Amniotic stem cell (primary cell): ENCODE measurements around the gene GINS2.

ENCODE experiments used
- DNase-seq: peaks from one replicate; lab custom pipeline; 2025; lab: John Stamatoyannopoulos, UW

GINS2 gene

DNA sequence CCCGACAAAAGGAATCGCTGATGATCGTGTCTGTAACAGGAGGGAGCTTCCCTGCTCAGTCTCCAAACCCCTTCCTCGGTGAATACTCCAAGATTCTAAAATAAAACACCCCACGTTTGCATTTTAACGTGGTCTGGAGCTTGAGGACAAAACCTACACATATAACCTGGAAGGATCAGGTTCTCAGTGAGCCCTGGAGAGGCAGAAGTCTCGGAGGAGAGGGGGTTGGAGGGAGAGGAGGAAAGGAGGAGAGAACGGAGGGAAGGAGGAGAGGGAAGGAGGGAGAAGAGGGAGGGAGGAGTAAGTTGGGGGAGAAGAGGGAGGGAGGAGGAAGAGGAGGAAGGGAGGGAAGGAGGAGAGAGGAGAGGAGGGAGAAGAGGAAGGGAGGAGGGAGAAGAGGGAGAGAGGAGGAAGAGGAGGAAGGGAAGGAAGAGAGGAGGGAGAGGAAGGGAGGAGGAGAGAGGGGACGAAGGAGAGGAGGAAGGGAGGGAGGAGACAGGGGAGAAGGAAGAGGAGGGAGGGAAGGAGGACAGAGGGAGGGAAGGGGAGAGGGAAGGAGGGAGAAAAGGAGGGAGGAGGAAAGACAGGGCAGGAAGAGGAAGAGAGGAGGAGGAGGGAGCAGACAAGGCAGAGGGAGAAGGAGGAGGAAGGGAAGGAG lies 27.4 kb upstream of the GINS2 start:
- DNase-seq = no peak

DNA sequence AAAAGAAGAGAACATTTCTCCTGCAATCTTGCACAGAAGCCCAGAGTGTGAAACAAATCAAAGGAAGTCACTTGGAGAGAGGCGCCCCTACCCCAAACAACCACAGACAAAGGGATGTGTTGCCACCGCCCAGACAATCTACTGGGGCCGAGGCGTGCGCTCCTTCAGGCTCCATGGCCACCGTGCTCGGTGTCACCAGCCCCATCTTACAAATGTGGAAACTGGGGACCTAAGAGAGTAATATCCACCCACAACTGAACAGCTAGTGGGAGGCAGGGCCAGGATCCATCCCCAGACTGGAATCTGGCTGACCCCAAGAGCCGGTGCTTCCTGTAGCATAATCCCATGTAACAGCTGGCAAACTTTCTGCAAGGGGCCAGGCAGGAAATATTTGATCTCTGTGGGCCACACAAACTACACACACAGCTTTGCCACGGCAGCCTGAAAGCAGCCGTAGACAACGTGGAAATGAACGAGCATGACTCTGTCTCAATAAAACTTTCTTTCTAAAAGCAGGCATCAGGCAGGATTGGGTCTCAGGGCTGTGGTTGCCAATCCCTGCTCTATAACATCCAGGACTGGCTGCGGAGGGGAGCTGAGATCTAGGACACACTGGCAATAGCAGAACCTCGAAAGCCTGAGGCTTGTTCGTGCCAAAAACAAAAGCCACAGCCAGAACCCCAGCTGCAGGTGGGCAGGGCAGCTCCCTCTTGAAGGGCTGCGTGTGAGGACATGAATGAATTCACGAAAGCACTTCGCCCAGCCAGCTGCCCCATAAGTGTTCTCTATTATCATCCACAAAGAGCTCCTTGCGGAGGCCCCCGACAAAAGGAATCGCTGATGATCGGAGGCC lies 26.6 kb upstream of the GINS2 start:
- DNase-seq = no peak

DNA sequence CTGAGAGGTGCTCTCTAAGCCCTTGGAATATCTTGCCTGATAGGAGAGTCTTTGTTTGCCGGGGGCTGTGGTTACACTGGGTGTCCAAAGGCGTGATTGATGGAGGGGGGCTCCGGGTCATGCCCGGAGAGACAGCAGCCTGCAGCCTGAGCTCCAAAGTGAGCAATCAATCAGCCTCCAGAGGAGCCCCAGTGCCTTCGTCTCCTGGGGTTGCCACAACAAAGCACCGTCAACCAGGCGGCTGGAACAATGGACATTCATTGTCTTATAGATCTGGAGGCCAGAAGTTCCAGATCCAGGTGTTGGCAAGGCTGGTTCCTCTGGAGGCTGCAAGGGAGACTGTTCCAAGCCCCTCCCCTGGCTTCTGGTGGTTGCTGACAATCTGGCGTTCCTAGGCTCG lies 24.0 kb upstream of the GINS2 start:
- no peak for DNase-seq

DNA sequence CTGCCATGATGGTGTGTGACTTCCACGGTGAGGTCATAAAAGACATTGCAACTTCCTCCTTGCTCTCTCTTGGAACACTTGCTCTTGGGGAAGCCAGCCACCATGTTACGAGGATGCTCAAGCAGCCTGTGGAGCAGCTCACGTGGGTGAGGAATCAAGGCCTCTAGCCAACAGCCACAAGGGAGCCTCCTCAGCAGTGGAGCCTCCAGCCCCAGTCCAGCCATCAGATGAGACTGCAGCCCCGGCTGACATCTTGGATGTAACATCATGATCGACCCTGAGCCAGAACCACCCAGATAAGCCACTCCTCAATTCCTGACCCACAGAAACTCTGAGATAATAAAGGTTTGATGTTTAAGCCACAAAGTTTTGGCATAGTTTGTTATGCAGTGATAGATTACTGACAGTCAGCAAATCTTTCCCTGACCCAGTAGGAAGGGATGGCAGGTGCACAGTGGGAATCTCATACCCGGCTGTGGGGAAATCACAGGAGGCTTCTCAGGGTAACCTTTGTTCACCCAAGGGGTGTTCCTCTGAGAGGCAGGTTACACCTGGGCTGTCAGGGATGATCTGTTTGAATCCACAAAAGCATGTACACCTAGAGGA lies 23.3 kb upstream of the GINS2 start:
- DNase-seq = no peak

DNA sequence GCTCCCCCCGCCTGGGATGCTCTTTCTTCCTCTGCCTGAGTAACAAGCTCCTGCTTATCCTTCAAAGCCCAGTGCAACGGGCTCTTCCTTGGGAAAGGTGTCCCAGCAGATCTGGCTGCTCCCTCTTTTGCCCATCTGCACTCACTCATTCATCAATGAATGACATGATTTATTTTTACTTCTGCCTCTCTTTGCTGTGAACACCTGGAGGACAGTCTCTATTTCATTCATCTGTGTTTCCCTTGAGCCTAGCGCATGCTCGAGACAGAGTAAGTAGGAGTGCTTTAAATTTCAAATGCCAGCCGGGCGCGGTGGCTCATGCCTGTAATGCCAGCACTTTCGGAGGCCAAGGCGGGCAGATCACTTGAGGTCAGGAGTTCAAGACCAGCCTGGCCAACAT lies 22.0 kb upstream of the GINS2 start:
- DNase-seq = no peak

DNA sequence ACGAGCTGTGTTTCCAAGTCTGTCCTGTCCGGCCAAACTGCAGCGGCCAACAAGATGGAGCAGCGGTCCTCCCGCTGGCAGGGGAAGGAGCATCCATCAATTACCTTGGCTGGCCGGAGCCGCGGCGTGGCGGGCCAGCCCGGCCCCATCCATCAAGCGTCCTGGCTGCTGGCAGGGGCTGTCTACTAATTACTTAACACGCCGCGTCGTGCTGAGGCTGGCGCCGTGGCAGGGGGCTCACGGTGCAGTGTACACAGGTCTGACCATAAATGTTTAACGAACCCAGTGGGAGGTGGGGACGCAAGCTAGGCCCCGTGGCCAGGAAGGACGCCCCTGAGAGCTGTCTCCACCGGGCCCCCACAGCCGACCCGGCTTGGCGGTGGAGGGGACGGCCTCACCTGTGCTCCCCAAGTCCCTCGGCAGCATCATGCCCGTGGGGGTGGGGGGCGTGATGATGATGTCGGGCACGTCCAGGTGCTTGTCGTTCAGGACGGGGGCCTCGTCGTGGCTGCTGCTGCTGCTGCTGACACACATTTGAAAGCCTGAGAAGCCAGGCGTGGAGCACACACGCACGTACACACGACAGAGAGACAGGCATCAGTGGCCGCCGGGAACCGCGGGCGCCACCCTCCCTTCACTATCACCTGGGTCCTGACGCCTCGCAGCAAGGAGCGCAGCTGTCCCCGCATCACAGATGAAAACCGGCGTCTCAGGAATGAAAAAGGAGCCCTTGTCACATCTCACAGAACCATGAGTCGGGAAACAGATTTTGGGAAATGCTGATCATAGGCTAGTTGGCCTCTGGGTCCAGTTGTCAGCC lies 21.2 kb upstream of the GINS2 start:
- DNase-seq = no peak

DNA sequence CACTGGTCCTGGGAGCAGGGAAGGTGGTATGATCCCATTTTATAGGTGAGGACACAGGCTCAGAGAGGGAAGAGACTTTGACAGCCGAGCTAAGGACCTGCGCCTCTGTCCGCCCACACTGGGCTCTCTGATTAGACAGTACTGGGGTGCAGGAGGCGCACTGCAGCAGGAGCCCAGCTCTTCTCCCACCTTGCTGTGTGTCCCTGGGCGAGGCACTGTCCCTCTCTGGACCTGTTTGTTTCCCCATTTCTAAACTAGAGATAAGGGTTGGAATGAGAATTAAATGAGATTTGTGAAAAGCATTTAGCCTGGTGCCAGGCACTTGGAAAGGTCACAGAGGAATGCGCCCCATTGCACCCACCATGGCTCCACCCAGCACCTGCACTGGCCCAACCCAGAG lies 19.6 kb upstream of the GINS2 start:
- no peak for DNase-seq

DNA sequence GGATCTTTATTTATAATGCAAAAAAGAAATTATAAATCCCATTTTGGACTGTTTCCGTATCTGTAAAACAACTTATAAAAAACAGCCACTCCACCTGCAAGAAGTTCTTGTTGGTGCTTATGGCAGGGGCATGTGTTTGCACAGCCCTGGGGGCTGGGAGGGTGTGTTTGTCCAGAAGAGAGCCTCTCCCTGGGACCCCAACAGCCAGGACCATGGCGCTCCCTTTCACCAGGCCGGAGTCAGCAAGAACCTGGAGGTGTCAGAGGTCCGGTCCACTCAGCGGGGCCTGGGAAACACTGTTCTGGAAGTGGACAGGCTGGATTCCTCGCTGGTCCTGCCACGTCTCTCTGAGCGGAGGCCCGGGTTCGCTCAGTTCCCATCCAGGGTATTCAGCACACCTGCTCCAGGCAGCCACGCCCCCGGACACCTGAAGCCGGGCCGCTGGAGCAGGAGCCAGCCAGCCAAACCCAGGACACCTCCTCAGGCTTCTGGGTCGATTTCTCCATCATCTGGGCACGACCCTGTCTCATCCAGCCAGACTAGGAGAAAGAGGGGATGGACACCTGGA lies 18.9 kb upstream of the GINS2 start:
- DNase-seq = no peak

DNA sequence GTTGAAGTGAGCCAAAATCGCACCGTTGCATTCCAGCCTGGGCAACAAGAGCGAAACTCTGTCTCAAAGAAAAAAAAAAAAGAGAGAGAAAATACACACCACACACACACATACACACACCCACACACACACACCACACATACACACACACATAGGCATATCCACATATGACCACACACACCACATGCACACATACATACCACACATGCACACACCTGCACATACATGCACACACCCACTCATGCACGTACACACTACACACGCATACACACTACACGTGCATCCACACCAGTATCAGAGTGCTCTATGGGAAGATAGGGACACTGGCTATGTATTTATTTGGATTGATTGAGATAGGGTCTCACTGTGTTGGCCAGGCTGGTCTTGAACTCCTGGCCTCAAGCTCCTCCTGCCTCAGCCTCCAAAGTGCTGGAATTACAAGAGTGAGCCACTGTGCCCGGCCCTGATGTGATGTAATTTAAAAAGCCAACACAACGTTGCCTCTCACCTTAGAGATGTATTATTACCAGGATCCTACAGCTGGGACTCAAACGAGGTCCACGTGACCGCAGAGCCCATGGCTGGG lies 17.8 kb upstream of the GINS2 start:
- DNase-seq = no peak

DNA sequence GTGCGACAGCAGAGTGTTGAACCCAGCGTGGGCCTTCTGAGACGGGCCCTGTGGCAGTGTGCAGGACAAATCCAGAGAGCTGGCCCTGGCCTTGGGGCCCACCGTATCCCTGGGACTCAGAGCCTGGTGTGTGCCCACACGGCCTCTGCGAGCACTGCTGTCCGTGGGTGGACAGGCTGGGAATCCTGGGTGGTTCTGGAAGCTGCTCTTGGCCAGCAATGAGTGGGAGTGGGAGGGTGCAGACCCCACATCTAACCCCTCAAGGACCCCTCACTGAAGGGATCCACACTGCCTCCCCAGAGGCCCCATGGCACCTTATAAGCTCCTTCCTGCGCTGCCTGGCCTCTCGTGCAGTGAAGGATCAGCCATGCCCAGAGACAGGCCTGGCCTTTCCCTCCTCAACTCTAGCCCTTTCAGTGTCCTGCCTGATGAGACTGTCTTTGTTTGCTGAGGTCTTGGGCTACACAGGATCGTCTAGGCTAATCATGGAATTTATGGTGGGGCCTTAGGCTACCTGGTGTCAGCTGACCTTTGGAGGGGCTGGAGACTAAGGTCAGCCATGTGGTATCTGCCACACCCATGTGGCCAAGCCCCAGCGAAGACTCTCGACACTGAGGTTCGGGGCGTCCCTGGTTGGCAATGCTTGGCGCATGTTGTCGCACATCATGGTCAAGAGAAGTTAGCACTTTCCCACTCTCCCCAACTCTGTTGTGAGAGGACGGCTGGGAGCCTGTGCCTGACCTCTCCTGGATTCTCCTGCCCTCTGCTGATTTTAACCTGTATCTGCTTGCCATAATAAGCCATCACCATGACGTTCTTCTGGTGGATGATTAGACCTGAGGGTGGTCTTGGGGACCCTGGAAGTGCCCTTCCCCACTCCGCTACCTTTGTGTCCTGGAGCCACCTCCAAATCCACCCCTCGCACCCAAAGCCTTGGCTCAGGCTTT lies 16.4 kb upstream of the GINS2 start:
- DNase-seq = no peak

DNA sequence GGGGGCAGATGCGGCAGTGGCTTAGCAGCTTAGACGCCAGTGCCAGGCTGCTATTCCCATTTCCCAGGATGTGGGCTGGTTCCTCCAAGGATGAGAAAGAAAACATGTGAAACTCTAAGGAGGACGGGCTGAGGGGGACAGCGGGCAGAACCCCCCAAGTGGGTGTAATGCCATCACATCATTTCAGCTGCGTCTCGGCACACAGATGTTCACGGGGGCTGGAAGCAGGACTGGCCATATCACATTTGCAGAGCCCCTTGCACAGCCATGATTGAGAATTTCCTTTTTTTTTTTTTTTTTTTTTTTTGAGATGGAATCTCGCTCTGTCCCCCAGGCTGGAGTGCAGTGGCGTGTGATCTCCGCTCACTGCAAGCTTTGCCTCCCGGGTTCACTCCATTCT lies 15.3 kb upstream of the GINS2 start:
- DNase-seq = no peak

DNA sequence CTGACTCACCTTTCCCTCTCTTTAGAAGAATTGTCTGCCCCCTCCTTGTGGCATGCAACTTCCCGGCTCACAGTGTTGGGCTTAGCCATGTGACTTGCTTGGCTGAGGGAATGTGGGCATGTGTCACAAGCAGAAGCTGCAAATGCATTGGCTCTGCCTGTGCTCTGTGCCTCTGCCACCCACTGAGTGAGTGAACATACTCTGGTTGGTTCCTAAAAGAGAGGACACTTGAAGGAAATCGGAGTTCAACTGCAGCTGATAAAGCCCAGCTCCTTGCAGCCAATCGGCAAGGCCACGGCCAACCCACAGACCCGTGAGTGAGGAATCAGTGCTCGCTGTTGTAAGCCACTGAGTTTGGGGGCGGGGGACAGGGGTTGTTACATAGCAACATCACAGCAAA lies 10.9 kb upstream of the GINS2 start:
- no peak for DNase-seq

DNA sequence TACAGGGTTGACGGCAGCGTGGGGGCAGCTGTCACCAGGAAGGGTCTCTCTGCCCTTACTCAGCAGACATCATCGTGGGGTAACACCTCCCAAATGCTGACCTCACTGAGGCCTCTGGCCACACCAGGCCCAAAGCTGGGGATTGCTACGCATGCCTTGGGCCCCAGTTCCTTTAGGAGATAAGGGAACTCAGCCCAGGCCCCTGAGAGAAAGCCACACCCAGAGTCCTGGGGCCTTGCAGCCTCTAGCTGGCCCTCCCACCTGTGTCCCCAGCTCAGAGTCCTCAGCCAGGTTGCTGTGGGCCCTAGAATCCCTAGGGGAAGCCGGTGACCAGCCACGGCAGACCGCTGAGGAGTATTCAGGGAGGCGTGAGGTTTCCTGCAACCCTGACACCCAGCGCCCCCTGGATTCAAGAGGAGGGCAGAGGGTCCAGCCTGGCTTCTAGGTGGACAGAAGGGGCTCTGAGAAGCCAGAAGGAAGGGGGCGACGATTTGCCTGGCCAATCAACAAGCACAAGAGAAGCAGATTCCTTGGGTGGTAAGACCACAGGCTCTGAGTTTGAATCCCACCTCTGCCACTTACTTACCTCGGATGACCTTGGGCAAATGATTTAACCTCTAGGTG lies 10.3 kb upstream of the GINS2 start:
- DNase-seq = no peak

DNA sequence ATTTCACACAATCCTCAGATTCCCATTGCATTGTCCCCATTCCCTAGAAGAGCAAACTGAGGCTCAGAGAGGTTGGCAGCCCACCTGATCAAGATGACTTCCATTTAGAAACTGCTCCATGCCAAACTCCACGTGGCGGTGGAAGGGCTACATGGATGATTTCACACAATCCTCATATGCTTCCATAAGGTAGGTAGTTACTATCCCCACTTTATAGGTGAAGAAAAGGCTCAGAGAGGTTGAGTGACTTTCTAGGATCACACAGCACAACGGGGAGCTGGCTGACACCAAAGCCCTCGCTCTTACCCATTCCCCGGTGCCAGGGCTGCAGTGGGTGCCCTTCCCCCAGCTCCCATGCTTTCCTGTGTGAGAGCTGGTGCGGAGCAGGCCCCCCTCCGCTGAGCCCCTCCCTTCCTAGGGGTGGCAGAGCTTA lies 9.7 kb upstream of the GINS2 start:
- DNase-seq = no peak

DNA sequence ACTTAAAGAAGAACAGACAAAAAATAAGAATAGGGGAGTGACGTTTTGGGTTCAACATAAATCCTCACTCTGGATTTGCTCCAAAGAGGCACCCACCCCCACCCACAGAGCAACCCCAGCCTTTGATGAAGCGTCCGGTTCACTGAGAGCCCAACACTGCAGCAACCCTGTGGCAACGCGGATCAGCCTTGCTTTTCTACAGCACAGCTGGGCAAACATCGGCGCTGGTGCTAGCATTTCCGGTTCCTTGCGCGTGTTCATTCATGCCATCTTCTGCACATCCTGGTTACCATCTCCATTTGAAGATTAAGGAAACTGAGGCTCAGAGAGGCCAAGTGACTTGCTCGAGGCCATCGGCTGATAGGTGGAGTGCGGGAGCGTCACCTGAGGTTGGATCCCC lies 8.7 kb upstream of the GINS2 start:
- no peak for DNase-seq

DNA sequence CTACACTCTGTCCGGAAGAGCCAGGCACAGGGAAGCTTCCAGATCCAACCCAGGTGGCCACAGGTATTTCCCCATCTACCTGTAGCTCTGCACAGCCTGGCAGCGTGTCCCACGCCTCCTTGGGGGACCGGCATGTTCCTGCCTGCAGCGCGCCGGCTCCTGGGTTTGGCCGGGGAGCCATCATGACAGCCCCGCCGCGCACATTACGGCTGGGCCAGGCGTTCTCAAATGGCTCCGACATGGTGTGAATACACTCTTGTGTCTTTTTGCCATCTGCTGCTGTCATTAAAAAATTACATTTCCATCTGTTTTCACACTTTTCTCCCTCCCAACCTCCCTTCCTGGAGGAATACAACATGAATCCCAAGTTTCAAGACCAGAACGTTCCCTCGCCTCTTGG lies 8.0 kb upstream of the GINS2 start:
- DNase-seq = no peak

DNA sequence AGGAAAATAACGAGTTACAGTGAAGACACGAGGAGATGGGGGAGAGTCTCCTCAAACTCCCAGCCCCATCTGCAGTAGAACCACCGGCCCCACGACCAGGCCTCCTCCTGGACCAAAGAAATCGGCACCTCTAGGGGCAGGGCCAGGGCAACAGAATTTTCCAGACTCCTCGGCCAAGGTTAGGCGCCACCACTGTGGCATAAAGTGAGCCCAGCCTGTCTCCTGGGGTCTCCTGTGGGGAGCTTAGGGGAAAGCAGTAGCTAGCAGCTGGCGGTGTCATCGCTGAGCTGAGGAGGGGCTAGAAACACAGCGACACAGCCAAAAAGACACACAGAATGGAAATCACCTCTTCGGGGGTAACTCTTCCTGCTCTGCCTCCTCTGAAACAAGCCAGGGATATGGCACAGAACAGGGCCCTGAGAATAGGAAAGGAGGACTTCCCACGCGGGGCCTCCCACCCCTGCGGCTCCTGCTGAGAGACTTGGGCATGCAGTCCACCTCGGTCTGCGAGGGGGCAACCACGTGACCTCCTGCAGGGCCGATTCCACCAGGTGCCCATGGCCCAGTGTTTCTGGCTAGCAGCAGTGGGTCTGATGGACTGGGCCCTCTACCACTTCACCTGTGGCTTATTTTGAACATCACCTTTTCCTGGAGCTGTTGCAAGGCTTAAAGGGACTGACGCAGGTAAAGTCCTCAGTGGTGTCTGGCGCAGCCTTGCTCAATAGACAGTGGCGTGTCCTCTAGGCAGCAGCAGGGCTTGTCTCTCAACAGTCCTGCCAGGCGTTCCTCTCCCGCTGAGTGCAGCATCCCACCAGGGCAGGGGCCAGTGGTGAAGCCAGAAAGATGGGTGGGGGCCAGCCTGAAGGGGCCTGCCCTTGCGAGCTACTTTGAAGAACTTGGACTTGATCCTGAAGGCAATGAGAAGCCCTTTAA lies 6.7 kb upstream of the GINS2 start:
- DNase-seq = no peak

DNA sequence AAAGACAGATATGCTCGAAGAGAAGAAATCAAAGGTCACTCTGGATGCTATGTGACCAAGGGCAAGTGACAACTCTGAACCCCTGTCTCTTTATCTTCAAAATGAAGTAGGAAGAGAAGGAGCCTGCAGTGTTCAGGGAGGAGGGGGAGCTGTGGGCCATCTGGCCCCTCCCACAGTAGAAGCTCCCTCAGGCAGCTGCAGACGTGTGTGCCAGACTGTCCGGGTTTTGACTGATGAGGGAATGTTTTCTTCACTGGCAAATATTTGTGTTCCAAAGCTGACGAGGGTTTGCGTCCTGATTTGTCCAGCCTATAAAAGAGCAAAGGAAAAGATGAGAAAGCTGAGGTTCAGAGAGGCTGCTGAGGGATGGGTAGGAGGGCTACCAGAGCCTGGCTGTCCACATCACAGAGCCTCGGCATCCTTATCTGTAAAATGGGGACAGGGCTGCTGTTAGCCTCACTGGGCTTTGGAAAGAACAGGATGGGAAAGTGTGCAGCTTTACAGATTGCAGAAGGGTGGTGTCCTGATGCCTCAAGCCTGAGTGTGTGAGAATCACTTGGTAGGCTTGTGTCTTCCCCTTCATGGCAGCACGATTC lies 1.8 kb upstream of the GINS2 start:
- DNase-seq = no peak

DNA sequence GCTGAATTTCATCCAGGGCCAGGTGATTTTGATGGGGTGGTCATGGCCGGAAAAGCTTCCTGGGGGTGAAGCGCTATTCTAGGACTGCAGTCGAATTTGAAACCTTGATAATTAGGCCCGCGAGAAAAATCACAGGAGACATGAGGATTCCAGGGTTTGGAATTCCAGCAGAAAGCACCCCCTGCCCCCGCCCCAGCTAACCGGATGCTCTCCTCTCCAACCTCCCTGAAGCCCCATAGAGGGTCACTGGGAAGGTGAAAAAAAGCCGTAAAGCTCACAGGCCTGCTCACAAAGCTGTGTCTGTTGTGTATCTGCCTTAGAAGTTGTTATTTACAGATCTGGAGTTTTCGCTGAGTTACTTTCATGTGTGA lies 1.2 kb upstream of the GINS2 start:
- no peak for DNase-seq
